ENCODE results near the gene MYCBP2.
A peak's percentile ranks its signal among the peaks of the same experiment; 100 is the strongest.

Gene MYCBP2

DNA sequence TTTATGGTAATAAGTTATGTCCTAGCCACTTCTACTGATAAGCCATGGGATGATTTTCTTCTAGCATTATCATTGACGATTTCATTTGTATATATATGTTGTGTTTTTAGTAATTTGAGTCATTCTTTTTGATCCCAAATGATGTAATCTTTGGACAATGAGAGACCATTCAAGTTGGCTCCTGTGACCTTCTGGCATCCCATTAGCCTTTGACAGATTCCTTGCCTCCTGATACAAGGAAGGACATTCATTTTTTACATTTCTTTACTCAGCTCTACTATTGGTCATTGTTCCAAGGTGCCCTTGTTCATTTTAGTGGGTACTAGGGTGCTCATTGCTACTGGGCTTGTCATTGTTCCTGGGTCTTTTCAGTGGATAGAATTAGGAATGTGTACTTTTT, 35.3 kb upstream of the MYCBP2 start:
- no CpG with 5 or more reads among the region's 1 CpG for WGBS (ENCODE audit: insufficient coverage)
- ChIA-PET CTCF (interaction anchor here (2.0 kb wide), 1 partner anchor 16 kb away, joined by 4 read pairs; no protein-coding TSS in a partner anchor), POLR2A (interaction anchor here (0.7 kb wide), 1 partner anchor 13 kb away, joined by 3 read pairs; no protein-coding TSS in a partner anchor)

DNA sequence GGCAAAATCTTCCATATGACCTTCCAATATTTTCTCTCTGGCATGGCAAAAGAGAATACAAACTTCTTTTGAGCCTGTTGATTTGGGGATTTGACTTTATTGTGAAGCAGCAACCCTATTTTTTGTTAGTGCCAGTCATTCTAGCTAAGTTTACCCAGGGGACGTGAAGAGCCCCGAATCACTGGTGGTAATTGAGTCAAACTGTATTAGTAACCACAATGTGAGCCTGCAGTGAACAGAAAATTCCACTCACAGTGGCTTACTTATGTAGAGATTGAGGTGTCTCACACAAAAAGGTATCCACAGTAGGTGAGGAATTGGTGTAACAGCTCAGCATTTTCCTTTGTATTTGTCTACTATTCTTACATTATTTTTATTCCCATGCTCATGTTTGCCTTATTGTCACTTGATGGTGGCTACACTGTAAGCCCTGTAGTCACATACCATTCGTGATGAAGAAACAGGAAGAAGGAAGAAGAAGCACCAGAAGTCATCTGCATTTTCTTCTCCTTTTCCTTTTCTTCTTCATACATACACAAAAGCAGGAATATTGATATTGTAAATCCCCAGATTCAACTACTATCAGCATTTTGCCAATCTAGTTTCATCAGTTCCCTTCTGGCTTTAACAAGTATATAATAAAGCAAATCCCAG, 33.3 kb upstream of the MYCBP2 start:
- Histone ChIP-seq H3K9me3 (ENCODE audit: control extremely low read depth in 1 of 5, control insufficient read depth in 4 of 5, insufficient read depth in 2 of 5, low read depth in 1 of 5, low read length in 4 of 5) (no peaks in the 10 kb centered on the region), H3K4me3 (ENCODE audit: control insufficient read depth in 1 of 7, extremely low read depth in 1 of 7, insufficient read depth in 4 of 7, low read depth in 2 of 7, low read length in 6 of 7) (no peak overlapping the region), H3K36me3 (ENCODE audit: control insufficient read depth in 4 of 4, insufficient read depth in 4 of 4, low read length in 3 of 4) (no peaks in the 10 kb centered on the region), H3K4me1 (ENCODE audit: control extremely low read depth in 1 of 4, control insufficient read depth in 4 of 4, insufficient read depth in 4 of 4, low read length in 3 of 4) (no peaks in the 10 kb centered on the region), H3K27ac (ENCODE audit: insufficient read depth in 1 of 2, low read depth in 1 of 2, low read length in 2 of 2, poor library complexity in 1 of 2, severe bottlenecking in 2 of 2) (no peak overlapping the region), H3K27me3 (replicated peaks in 2 of 5; ENCODE audit: control insufficient read depth in 4 of 5, insufficient read depth in 5 of 5, low read length in 4 of 5) (no peaks in the 10 kb centered on the region)
- no peak for DNase-seq
- POLR2A ChIA-PET, result no interaction called here
- WGBS (ENCODE audit: insufficient coverage), result 100% methylated on average over 2 of the region's 3 CpGs
- CTCF ChIA-PET, result interaction anchor here (0.8 to 1.3 kb wide), 2 partner anchors 30 to 58 kb away, joined by 3 to 4 read pairs; no protein-coding TSS in a partner anchor

More for the DNA sequence above, 35.3 kb upstream of the MYCBP2 start:
- no peaks in the 10 kb centered on the region for H3K36me3 ChIP-seq (ENCODE audit: control insufficient read depth in 4 of 4, insufficient read depth in 4 of 4, low read length in 3 of 4)
- no peak overlapping the region for H3K4me3 ChIP-seq (ENCODE audit: control insufficient read depth in 1 of 7, extremely low read depth in 1 of 7, insufficient read depth in 4 of 7, low read depth in 2 of 7, low read length in 6 of 7)
- H3K27ac ChIP-seq (ENCODE audit: insufficient read depth in 1 of 2, low read depth in 1 of 2, low read length in 2 of 2, poor library complexity in 1 of 2, severe bottlenecking in 2 of 2), result no peak overlapping the region
- no peak for DNase-seq
- H3K27me3 ChIP-seq (replicated peaks in 2 of 5; ENCODE audit: control insufficient read depth in 4 of 5, insufficient read depth in 5 of 5, low read length in 4 of 5), result no peaks in the 10 kb centered on the region
- H3K9me3 ChIP-seq (ENCODE audit: control extremely low read depth in 1 of 5, control insufficient read depth in 4 of 5, insufficient read depth in 2 of 5, low read depth in 1 of 5, low read length in 4 of 5), result no peaks in the 10 kb centered on the region
- H3K4me1 ChIP-seq (ENCODE audit: control extremely low read depth in 1 of 4, control insufficient read depth in 4 of 4, insufficient read depth in 4 of 4, low read length in 3 of 4), result no peaks in the 10 kb centered on the region

- Histone ChIP-seq H3K4me1 (ENCODE audit: control extremely low read depth in 1 of 4, control insufficient read depth in 4 of 4, insufficient read depth in 4 of 4, low read length in 3 of 4) (peaks cover 0 to 6% (median 0%) of the 10 kb centered on the region in 4 experiments), H3K9me3 (ENCODE audit: control extremely low read depth in 1 of 5, control insufficient read depth in 4 of 5, insufficient read depth in 2 of 5, low read depth in 1 of 5, low read length in 4 of 5) (no peaks in the 10 kb centered on the region), H3K36me3 (ENCODE audit: control insufficient read depth in 4 of 4, insufficient read depth in 4 of 4, low read length in 3 of 4) (no peaks in the 10 kb centered on the region), H3K27ac (ENCODE audit: insufficient read depth in 1 of 2, low read depth in 1 of 2, low read length in 2 of 2, poor library complexity in 1 of 2, severe bottlenecking in 2 of 2) (no peak overlapping the region), H3K4me3 (ENCODE audit: control insufficient read depth in 1 of 7, extremely low read depth in 1 of 7, insufficient read depth in 4 of 7, low read depth in 2 of 7, low read length in 6 of 7) (no peak overlapping the region), H3K27me3 (replicated peaks in 2 of 5; ENCODE audit: control insufficient read depth in 4 of 5, insufficient read depth in 5 of 5, low read length in 4 of 5) (no peaks in the 10 kb centered on the region)
- no peak for DNase-seq
- CTCF ChIA-PET, result interaction anchor here (0.8 to 1.3 kb wide), 2 partner anchors 29 to 59 kb away, joined by 3 to 4 read pairs; no protein-coding TSS in a partner anchor
- POLR2A ChIA-PET, result no interaction called here
- WGBS (ENCODE audit: insufficient coverage), result 94% methylated on average over 3 of the region's 3 CpGs
Observed at GRCh38 chr13:77359171-77359570, 32.3 kb upstream of the MYCBP2 start.

GRCh38 chr13:77358001-77358400, 31.1 kb upstream of the MYCBP2 start:
- H3K36me3 ChIP-seq (ENCODE audit: control insufficient read depth in 4 of 4, insufficient read depth in 4 of 4, low read length in 3 of 4), result no peaks in the 10 kb centered on the region
- H3K9me3 ChIP-seq (ENCODE audit: control extremely low read depth in 1 of 5, control insufficient read depth in 4 of 5, insufficient read depth in 2 of 5, low read depth in 1 of 5, low read length in 4 of 5), result no peaks in the 10 kb centered on the region
- H3K4me1 ChIP-seq (ENCODE audit: control extremely low read depth in 1 of 4, control insufficient read depth in 4 of 4, insufficient read depth in 4 of 4, low read length in 3 of 4), result peaks cover 0 to 12% (median 0%) of the 10 kb centered on the region in 4 experiments
- ChIA-PET POLR2A (no interaction called here), CTCF (interaction anchor here (1.4 kb wide), 1 partner anchor 9 kb away, joined by 4 read pairs; no protein-coding TSS in a partner anchor)
- H3K27ac ChIP-seq (ENCODE audit: insufficient read depth in 1 of 2, low read depth in 1 of 2, low read length in 2 of 2, poor library complexity in 1 of 2, severe bottlenecking in 2 of 2), result no peak overlapping the region
- no peaks in the 10 kb centered on the region for H3K27me3 ChIP-seq (replicated peaks in 2 of 5; ENCODE audit: control insufficient read depth in 4 of 5, insufficient read depth in 5 of 5, low read length in 4 of 5)
- H3K4me3 ChIP-seq (ENCODE audit: control insufficient read depth in 1 of 7, extremely low read depth in 1 of 7, insufficient read depth in 4 of 7, low read depth in 2 of 7, low read length in 6 of 7), result no peak overlapping the region
- no peak for DNase-seq
- 90% methylated on average over 1 of the region's 1 CpG for WGBS (ENCODE audit: insufficient coverage)

DNA sequence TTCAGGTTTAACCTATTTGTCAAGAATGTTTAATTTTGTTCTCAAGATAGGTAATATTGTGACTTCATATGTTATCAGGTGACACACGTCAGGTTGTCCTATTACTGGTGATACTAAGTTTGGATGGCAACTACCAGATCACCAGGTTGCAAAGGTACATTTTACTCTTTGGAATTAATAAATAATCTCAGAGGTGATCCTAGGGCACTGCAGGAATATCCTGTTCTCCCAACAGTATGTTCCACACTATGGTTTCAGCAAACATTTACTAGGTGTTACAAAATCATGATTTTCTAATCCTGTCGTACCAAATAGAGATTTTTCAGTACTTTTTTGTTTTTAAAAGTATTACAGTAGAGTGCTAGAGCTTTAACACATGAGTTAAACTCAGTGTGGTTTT, 29.3 kb upstream of the MYCBP2 start:
- 100% methylated on average over 1 of the region's 2 CpGs for WGBS (ENCODE audit: insufficient coverage)
- Histone ChIP-seq H3K9me3 (ENCODE audit: control extremely low read depth in 1 of 5, control insufficient read depth in 4 of 5, insufficient read depth in 2 of 5, low read depth in 1 of 5, low read length in 4 of 5) (no peaks in the 10 kb centered on the region), H3K27ac (ENCODE audit: insufficient read depth in 1 of 2, low read depth in 1 of 2, low read length in 2 of 2, poor library complexity in 1 of 2, severe bottlenecking in 2 of 2) (no peak overlapping the region), H3K27me3 (replicated peaks in 2 of 5; ENCODE audit: control insufficient read depth in 4 of 5, insufficient read depth in 5 of 5, low read length in 4 of 5) (no peaks in the 10 kb centered on the region), H3K4me1 (ENCODE audit: control extremely low read depth in 1 of 4, control insufficient read depth in 4 of 4, insufficient read depth in 4 of 4, low read length in 3 of 4) (peaks cover 0 to 12% (median 0%) of the 10 kb centered on the region in 4 experiments), H3K4me3 (ENCODE audit: control insufficient read depth in 1 of 7, extremely low read depth in 1 of 7, insufficient read depth in 4 of 7, low read depth in 2 of 7, low read length in 6 of 7) (no peak overlapping the region), H3K36me3 (ENCODE audit: control insufficient read depth in 4 of 4, insufficient read depth in 4 of 4, low read length in 3 of 4) (no peaks in the 10 kb centered on the region)
- POLR2A ChIA-PET, result no interaction called here
- DNase-seq, result no peak
- CTCF ChIA-PET, result no interaction called here

DNA sequence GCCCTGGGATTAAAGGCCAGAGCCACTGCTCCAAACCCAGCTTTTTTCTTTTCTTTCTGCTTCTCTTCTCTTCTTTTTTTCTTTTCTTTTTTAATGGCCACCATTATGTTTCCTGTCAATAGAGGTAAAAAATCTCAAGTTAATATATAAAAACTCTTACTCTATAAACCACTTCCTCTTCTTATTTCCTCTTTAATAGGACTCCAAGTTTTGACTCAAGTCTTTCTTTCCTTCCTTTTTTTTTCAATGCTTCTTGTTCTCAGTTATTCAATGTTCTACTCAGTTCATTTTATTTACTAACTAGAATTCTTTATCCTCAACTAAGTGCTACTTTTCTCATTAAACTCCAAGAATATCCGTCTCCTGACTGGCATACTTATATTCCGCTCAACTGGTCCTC, 27.1 kb upstream of the MYCBP2 start:
- 67% methylated on average over 2 of the region's 2 CpGs for WGBS (ENCODE audit: insufficient coverage)
- no peak overlapping the region for H3K27ac ChIP-seq (ENCODE audit: insufficient read depth in 1 of 2, low read depth in 1 of 2, low read length in 2 of 2, poor library complexity in 1 of 2, severe bottlenecking in 2 of 2)
- H3K27me3 ChIP-seq (replicated peaks in 2 of 5; ENCODE audit: control insufficient read depth in 4 of 5, insufficient read depth in 5 of 5, low read length in 4 of 5), result no peaks in the 10 kb centered on the region
- ChIA-PET CTCF (no interaction called here), POLR2A (no interaction called here)
- peak in 2 of 3 donors; percentile 52 to 62 for DNase-seq
- H3K9me3 ChIP-seq (ENCODE audit: control extremely low read depth in 1 of 5, control insufficient read depth in 4 of 5, insufficient read depth in 2 of 5, low read depth in 1 of 5, low read length in 4 of 5), result no peaks in the 10 kb centered on the region
- H3K4me1 ChIP-seq (ENCODE audit: control extremely low read depth in 1 of 4, control insufficient read depth in 4 of 4, insufficient read depth in 4 of 4, low read length in 3 of 4), result peaks cover 0 to 15% (median 0%) of the 10 kb centered on the region in 4 experiments
- H3K4me3 ChIP-seq (ENCODE audit: control insufficient read depth in 1 of 7, extremely low read depth in 1 of 7, insufficient read depth in 4 of 7, low read depth in 2 of 7, low read length in 6 of 7), result no peak overlapping the region
- no peaks in the 10 kb centered on the region for H3K36me3 ChIP-seq (ENCODE audit: control insufficient read depth in 4 of 4, insufficient read depth in 4 of 4, low read length in 3 of 4)

- ChIA-PET CTCF (no interaction called here), POLR2A (no interaction called here)
- 100% methylated on average over 1 of the region's 3 CpGs for WGBS (ENCODE audit: insufficient coverage)
- Histone ChIP-seq H3K9me3 (ENCODE audit: control extremely low read depth in 1 of 5, control insufficient read depth in 4 of 5, insufficient read depth in 2 of 5, low read depth in 1 of 5, low read length in 4 of 5) (no peaks in the 10 kb centered on the region), H3K27ac (ENCODE audit: insufficient read depth in 1 of 2, low read depth in 1 of 2, low read length in 2 of 2, poor library complexity in 1 of 2, severe bottlenecking in 2 of 2) (no peak overlapping the region), H3K4me1 (ENCODE audit: control extremely low read depth in 1 of 4, control insufficient read depth in 4 of 4, insufficient read depth in 4 of 4, low read length in 3 of 4) (peaks cover 0 to 17% (median 2%) of the 10 kb centered on the region in 4 experiments), H3K36me3 (ENCODE audit: control insufficient read depth in 4 of 4, insufficient read depth in 4 of 4, low read length in 3 of 4) (no peaks in the 10 kb centered on the region), H3K4me3 (ENCODE audit: control insufficient read depth in 1 of 7, extremely low read depth in 1 of 7, insufficient read depth in 4 of 7, low read depth in 2 of 7, low read length in 6 of 7) (no peak overlapping the region), H3K27me3 (replicated peaks in 2 of 5; ENCODE audit: control insufficient read depth in 4 of 5, insufficient read depth in 5 of 5, low read length in 4 of 5) (no peaks in the 10 kb centered on the region)
- DNase-seq, result no peak
Observed at GRCh38 chr13:77351315-77351714, 24.4 kb upstream of the MYCBP2 start.

Data from common myeloid progenitor, CD34-positive (primary cell).